GM04503 (cell line): ENCODE data around the gene RNF113B.

ENCODE experiments used
- DNase-seq: peaks from one replicate; pipeline ENCODE4 v3.0.0-alpha.2; 2012; ENCODE audit warnings: low read depth

RNF113B gene

DNA sequence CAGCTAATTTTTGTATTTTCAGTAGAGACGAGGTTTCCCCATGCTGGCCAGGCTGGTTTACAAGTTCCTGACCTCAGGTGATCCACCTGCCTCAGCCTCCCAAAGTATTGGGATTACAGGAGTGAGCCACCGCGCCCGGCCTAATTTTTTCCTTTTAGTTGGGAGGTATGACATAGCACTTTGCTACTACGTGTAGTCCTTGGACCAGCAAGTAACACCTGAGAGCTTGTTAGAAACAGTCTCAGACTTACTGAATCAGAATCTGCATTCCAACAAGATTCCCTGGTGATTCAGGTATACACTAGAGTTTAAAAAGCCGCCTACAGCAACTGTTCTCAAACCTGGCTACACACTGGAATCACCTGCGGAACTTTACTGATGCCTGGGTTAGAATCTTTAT lies 36.0 kb downstream of the RNF113B start:
- no peak for DNase-seq

DNA sequence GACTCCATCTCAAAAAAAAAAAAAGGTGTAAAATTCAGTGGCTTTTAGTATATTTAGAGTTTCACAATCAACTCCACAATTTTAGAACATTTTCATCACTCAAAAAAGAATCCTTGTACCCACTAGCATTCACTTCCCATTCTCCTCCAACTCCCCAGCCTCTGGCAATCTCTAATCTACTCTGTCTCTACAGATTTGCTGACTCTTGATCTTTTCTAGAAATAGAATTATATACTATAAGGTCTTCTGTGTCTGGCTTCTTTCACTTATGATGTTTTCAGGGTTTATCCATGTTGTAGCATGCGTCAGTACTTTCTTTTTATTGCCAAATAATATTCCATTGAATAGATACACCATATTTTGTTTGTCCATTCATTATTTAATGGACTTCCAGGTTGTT lies 42.2 kb downstream of the RNF113B start:
- DNase-seq = no peak

DNA sequence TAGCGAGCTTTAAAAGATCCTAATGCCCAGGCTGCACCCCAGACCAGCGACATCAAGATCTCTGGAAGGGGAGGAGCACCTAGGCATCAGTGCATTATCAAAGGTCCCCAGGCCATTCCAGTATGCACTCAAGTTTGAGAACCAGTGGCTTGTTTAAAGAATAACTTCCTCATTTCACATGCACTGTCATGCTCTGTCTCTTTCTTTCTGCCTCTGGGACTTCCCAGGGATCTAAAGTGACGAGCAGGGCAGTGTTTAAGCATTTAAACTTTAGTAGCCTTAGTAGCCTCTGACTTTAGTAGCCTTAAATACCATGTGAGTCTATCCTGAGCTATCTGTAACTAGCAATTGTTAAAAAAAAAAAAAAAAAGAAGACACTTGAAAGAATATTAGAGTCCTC lies 43.1 kb downstream of the RNF113B start:
- no peak for DNase-seq

DNA sequence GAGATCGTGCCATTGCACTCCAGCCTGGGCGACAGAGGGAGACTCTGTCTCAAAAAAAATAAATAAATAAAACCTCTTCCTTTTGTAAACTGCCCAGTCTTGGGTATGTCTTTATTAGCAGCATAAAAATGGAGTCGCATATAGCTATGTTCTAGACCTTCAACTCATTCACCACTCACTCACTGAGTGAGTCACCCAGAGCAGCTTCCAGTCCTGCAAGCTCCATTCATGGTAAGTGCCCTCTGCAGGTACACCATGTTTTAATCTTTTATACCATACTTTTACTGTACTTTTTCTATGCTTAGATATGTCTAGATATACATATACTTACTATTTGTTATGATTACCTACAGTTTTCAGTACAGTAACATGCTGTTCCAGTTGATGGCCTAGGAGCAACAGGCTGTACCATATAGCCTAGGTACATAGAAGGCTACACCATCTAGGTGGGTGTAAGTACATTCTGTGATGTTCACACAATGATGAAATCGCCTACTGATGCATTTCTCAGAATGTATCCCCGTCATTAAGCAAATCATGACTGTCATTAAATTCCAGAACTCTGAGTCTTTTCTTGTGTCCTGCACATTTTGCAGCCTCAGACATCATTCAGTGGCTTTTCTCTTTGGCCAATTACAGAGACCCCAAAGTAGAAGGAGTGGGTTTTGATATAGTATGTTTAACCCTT lies 47.9 kb downstream of the RNF113B start:
- DNase-seq = no peak
